ENCODE data around the gene GRAMD1A. TPM values are rescaled to one million over a fixed set of nuclear protein-coding genes. Genes with fewer than 3 reads are reported as not detected.

Gene GRAMD1A
- total and polyA plus RNA-seq, 9 of the 15 experiments (the other 6 are each of a cell fraction or from before 2014, with no cell fraction given), result 1.4 to 63.8 (median 38.5) TPM

DNA sequence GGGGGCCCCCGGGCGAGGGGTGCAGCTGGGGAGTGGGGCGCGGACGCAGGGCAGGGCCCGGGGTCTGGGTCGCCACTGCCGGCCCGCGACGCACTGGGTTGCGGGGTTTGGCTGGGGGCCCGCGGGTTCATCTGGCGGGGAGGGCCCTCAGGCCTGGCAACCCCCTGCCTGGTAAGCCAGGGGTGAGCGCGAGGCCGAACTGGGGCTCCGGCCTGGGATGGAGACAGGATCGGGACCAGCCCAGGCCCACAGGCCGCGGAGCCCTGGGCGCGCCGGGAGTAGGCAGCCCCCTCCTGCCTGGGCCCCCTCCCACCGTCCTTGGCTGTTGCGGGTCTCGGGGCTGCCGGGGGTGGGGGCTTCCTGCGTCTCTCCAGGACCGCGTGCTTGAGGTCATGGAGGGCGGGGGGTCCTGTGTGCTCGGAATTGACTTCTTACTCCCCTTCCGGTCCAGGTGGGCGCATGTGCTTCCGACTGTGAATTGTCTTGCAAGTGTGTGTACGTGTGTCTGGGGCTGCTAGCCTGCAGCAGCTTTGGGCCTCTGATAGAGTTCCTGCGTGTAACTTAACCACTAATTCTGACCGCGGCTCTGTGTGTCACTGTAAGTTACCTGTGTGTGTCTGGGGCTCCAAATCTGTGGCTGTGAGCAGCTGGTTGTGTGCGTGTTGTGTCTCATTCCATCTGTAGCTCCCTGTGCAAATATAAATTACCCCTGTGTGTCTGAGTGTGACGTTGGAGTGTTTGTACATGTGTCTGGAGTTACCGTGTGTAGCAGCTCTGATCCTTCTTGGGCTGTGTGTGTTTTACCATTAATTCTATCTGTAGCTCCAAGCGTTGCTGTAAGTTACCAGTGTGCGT is 751 bp downstream of the GRAMD1A start (continued):
- no peak for TF ChIP-seq TCF7L2 (IDR thresholded peaks at IDR 0.05; ENCODE audit: low read depth, low read length)
- no peak for TF ChIP-seq HOXB6 (CRISPR knock-in tag; IDR thresholded peaks at IDR 0.05; ENCODE audit: borderline replicate concordance)
- TF ChIP-seq MYBL2 (IDR thresholded peaks at IDR 0.05; ENCODE audit: low read depth), result no peak
- TF ChIP-seq MYBL2 (CRISPR knock-in tag; IDR thresholded peaks at IDR 0.05; ENCODE audit: borderline replicate concordance), result no peak
- no peak for TF ChIP-seq ZNF232 (CRISPR knock-in tag; IDR thresholded peaks at IDR 0.05)
- no peak for TF ChIP-seq ZNF592 (IDR thresholded peaks at IDR 0.05)
- TF ChIP-seq TAF15 (IDR thresholded peaks at IDR 0.05; ENCODE audit: low read depth, low read length), result no peak
- peak; percentile 21 to 55; a peak in 3 of 4 replicates for TF ChIP-seq MAZ (CRISPR knock-in tag; conservative IDR thresholded peaks at IDR 0.05 in 1 of 2, IDR thresholded peaks at IDR 0.05 in 1 of 2)
- no peak for TF ChIP-seq DLX4 (CRISPR knock-in tag; IDR thresholded peaks at IDR 0.05)
- no peak for TF ChIP-seq U2AF1 (optimal IDR thresholded peaks at IDR 0.05; ENCODE audit: low read depth, low read length)
- TF ChIP-seq RBBP5 (IDR thresholded peaks at IDR 0.05; ENCODE audit: borderline replicate concordance, insufficient read depth, low read length, poor library complexity, severe bottlenecking), result peak; percentile 39
- TF ChIP-seq HDAC1 (IDR thresholded peaks at IDR 0.05), result peak in 1 of 2 experiments; percentile 61; a peak in 1 of 4 replicates
- no peak; the same call in 1 of the 2 replicates for TF ChIP-seq POLR2G (IDR thresholded peaks at IDR 0.05; ENCODE audit: low read depth, low read length)
- TF ChIP-seq KAT7 (CRISPR knock-in tag; IDR thresholded peaks at IDR 0.05; ENCODE audit: borderline replicate concordance), result no peak
- TF ChIP-seq CTCFL (IDR thresholded peaks at IDR 0.05; ENCODE audit: borderline replicate concordance, insufficient read depth, low read depth, low read length, poor library complexity, severe bottlenecking), result no peak
- TF ChIP-seq ZNF354B (CRISPR knock-in tag; IDR thresholded peaks at IDR 0.05), result no peak
- TF ChIP-seq ZNF561 (CRISPR knock-in tag; conservative IDR thresholded peaks at IDR 0.05), result no peak
